GM23338 (cell line): Measurements from ENCODE around the gene SEL1L3. TPM values are rescaled to one million over a fixed set of nuclear protein-coding genes. Genes with fewer than 3 reads are reported as not detected.

Source experiments
- ATAC-seq: fragments of 200-7000 bp; cut with Tn5 transposase; 3 replicates; pipeline ENCODE4 v1.9.1; 2020
- DNase-seq: peaks from one replicate; pipeline ENCODE4 v3.0.0-alpha.2; 2015; ENCODE audit warnings: low spot score
- H2AFZ ChIP-seq: fragments of 200-600 bp; sonication (generic); 2 replicates; pipeline ENCODE4 v1.8.0; 2016; ENCODE audit warnings: antibody characterized with exemption, mild to moderate bottlenecking, moderate library complexity
- H3F3A ChIP-seq: fragments of 200-600 bp; sonication (generic); replicated peaks from 2 replicates; pipeline ENCODE4 v1.8.0; 2017; ENCODE audit warnings: antibody characterized with exemption, mixed run types, low read depth
- H3K27ac ChIP-seq: fragments of 200-600 bp; sonication (generic); 2 replicates; pipeline ENCODE4 v1.6.1; 2016; ENCODE audit warnings: low read depth
- H3K27me3 ChIP-seq: fragments of 200-600 bp; sonication (generic); 2 replicates; pipeline ENCODE4 v1.8.0; 2016; ENCODE audit warnings: mild to moderate bottlenecking, mixed run types, moderate library complexity; ENCODE audit not compliant: insufficient read depth
- H3K36me3 ChIP-seq: fragments of 200-600 bp; sonication (generic); 2 replicates; pipeline ENCODE4 v1.8.0; 2016; ENCODE audit warnings: mild to moderate bottlenecking; ENCODE audit not compliant: insufficient read depth
- H3K4me1 ChIP-seq: fragments of 200-600 bp; sonication (generic); 2 replicates; pipeline ENCODE4 v1.8.0; 2016; ENCODE audit warnings: mild to moderate bottlenecking, moderate library complexity; ENCODE audit not compliant: insufficient read depth
- H3K4me2 ChIP-seq: fragments of 200-600 bp; sonication (generic); 2 replicates; pipeline ENCODE4 v1.7.1; 2017; ENCODE audit warnings: mixed run types
- H3K4me3 ChIP-seq: fragments of 200-600 bp; sonication (generic); 2 replicates; pipeline ENCODE4 v1.6.1; 2016; ENCODE audit warnings: mixed run types
- H3K79me2 ChIP-seq: fragments of 200-600 bp; sonication (generic); replicated peaks from 2 replicates; pipeline ENCODE4 v1.8.0; 2017; ENCODE audit warnings: mild to moderate bottlenecking; ENCODE audit not compliant: insufficient read depth
- H3K9me2 ChIP-seq: fragments of 200-600 bp; sonication (generic); 2 replicates; pipeline ENCODE4 v1.8.0; 2017; ENCODE audit not compliant: insufficient read depth
- H4K20me1 ChIP-seq: fragments of 200-600 bp; sonication (generic); replicated peaks from 2 replicates; pipeline ENCODE4 v1.8.0; 2017; ENCODE audit warnings: mild to moderate bottlenecking; ENCODE audit not compliant: insufficient read depth
- H3K27ac Mint-ChIP-seq: 2 replicates; pipeline ENCODE4 v1.8.0; 2020; ENCODE audit warnings: inconsistent platforms, mild to moderate bottlenecking, moderate library complexity, mixed read lengths
- H3K27me3 Mint-ChIP-seq: 3 replicates; pipeline ENCODE4 v1.8.0; 2022; ENCODE audit warnings: low read depth, mild to moderate bottlenecking, moderate library complexity, mixed read lengths, inconsistent platforms; ENCODE audit not compliant: insufficient read depth, poor library complexity
- H3K36me3 Mint-ChIP-seq: 3 replicates; pipeline ENCODE4 v1.8.0; 2021; ENCODE audit warnings: low read depth, mild to moderate bottlenecking, inconsistent platforms, moderate library complexity, mixed read lengths
- H3K4me1 Mint-ChIP-seq: 3 replicates; pipeline ENCODE4 v1.8.0; 2020; ENCODE audit warnings: mild to moderate bottlenecking, inconsistent platforms, mixed read lengths
- H3K4me3 Mint-ChIP-seq: 3 replicates; pipeline ENCODE4 v1.8.0; 2021; ENCODE audit warnings: moderate library complexity, mild to moderate bottlenecking, inconsistent platforms, mixed read lengths
- H3K9me3 Mint-ChIP-seq: 3 replicates; pipeline ENCODE4 v1.8.0; 2020; ENCODE audit warnings: moderate library complexity, mild to moderate bottlenecking, inconsistent platforms, mixed read lengths
- CTCF ChIP-seq, 2 experiments: fragments of 200-600 bp in 1 of 2; sonication (generic) in 1 of 2; conservative IDR thresholded peaks; 2 replicates each; pipeline versions ENCODE4 v1.5.1 to v1.6.1; 2016 to 2017; ENCODE audit warnings: antibody characterized with exemption in 2 of 2, low read depth in 2 of 2, mild to moderate bottlenecking in 2 of 2, moderate library complexity in 1 of 2
- EZH2 ChIP-seq: fragments of 200-600 bp; sonication (generic); IDR thresholded peaks from one replicate; pipeline ENCODE4 v1.8.0; 2017; ENCODE audit warnings: antibody characterized with exemption, mild to moderate bottlenecking, low read depth; ENCODE audit not compliant: unreplicated experiment
- EZH2phosphoT487 ChIP-seq: fragments of 200-600 bp; sonication (generic); IDR thresholded peaks from one replicate; pipeline ENCODE4 v1.8.1; 2018; ENCODE audit warnings: antibody characterized with exemption; ENCODE audit not compliant: unreplicated experiment
- NANOG ChIP-seq: IDR thresholded peaks from 2 replicates; pipeline ENCODE4 v1.6.1; 2016; ENCODE audit warnings: antibody characterized with exemption, borderline replicate concordance
- POLR2AphosphoS5 ChIP-seq: IDR thresholded peaks from 2 replicates; pipeline ENCODE4 v1.6.1; 2016; ENCODE audit warnings: antibody characterized with exemption, low read depth
- STAT1 ChIP-seq: IDR thresholded peaks from one replicate; pipeline ENCODE4 v1.6.1; 2016; ENCODE audit warnings: antibody characterized with exemption; ENCODE audit not compliant: unreplicated experiment
- ZNF462 ChIP-seq: fragments of 250-450 bp; sonication (Bioruptor Pico); IDR thresholded peaks from 2 replicates; pipeline ENCODE4 v1.5.0; 2020; ENCODE audit warnings: mild to moderate bottlenecking, moderate library complexity
- polyA plus RNA-seq: library from polyadenylated mRNA; unstranded; fragments of >200 nt; fragmentation: Nextera tagmentation; extraction: Ambion mirVana; gene quantifications from 2 replicates; pipeline ENCODE4 v1.2.1, GENCODE V29; 2016
- total RNA-seq: library from RNA; depleted of rRNA; stranded (reverse); fragments of >200 nt; shearing (Covaris generic); gene quantifications from 2 replicates; pipeline ENCODE4 v1.2.3, GENCODE V29; 2014

SEL1L3 gene
- total and polyA plus RNA-seq, 2 experiments from 2014 or later: 17.1 to 61.7 TPM

GRCh38 chr4:25901030-25901430, 38.2 kb upstream of the SEL1L3 start (continued):
- no peak for TF ChIP-seq ZNF462 (CRISPR knock-in tag)
- no peak for TF ChIP-seq EZH2phosphoT487
- no peak for TF ChIP-seq CTCF (conservative IDR thresholded peaks at IDR 0.05; ENCODE audit: low read depth in 2 of 2)
- TF ChIP-seq STAT1: no peak

- no peaks in the 10 kb centered on the region for H3K27me3 Mint-ChIP-seq
- TF ChIP-seq NANOG (no peak), EZH2phosphoT487 (no peak), POLR2AphosphoS5 (no peak), ZNF462 (CRISPR knock-in tag) (no peak), EZH2 (no peak)
These were observed 37.5 kb upstream of the SEL1L3 start for GRCh38 chr4:25900310-25900709.

More at GRCh38 chr4:25900310-25900709, 37.5 kb upstream of the SEL1L3 start:
- peak overlapping the region; percentile 56; the same call in 1 of the 2 replicates for H2AFZ ChIP-seq
- no peaks in the 10 kb centered on the region for H3K9me2 ChIP-seq
- H3K27ac ChIP-seq: no peak overlapping the region
- Mint-ChIP-seq H3K27ac (no peak overlapping the region), H3K4me1 (peaks cover 3% of the 10 kb centered on the region), H3K36me3 (no peaks in the 10 kb centered on the region), H3K9me3 (no peaks in the 10 kb centered on the region), H3K4me3 (no peak overlapping the region)
- H3K36me3 ChIP-seq: no peaks in the 10 kb centered on the region
- ATAC-seq (no peak), DNase-seq (no peak)
- H4K20me1 ChIP-seq: no peaks in the 10 kb centered on the region; the same call in 1 of the 2 replicates
- H3K4me3 ChIP-seq: no peak overlapping the region
- H3F3A ChIP-seq: no peaks in the 10 kb centered on the region
- no peak overlapping the region for H3K4me2 ChIP-seq
- H3K79me2 ChIP-seq: no peaks in the 10 kb centered on the region
- H3K4me1 ChIP-seq: no peaks in the 10 kb centered on the region; the same call in 1 of the 2 replicates
- H3K27me3 ChIP-seq: no peaks in the 10 kb centered on the region
